ENCODE results near the gene POLDIP3. TPM values are rescaled to one million over a fixed set of nuclear protein-coding genes. Genes with fewer than 3 reads are reported as not detected.

Gene POLDIP3
- total and polyA plus RNA-seq, 2 of the 4 experiments (the other 2 are of a cell fraction), result 33.9 to 43.6 TPM

DNA sequence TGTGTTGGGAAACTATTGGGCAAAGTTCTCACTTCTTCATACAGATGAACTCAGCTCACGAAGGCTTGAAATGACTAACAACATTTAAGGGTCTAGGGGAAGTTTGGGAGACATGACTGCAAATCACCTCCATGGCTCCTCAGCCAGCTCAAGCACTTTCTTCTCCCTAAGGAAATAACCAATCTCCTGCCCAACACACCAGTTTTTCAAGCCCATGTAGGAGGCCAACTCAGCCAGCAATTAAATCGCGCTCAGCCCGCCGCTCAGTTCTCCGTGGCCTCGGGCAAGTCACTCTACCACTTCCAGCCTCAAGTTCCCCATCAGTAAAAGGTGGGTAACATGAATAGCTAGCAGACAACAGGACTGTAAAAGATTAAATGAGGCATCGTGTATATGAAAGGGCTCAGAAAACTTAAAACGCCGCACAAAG lies 796 bp downstream of the POLDIP3 start:
- peak overlapping the region; percentile 80 for H2AFZ ChIP-seq (replicated peaks; ENCODE audit: low read length, poor library complexity)
- 0% methylated on average over 1 of the region's 10 CpGs; no CpG with 5 or more reads in 1 of the 2 experiments for whole genome bisulfite sequencing, 2 experiments (ENCODE audit: extremely low coverage in 2 of 2, insufficient read length in 1 of 2)
- BruUV-seq (replicated peaks), result no TSS peak

More for the DNA sequence above, 796 bp downstream of the POLDIP3 start:
- Histone ChIP-seq H3K36me3 (ENCODE audit: control insufficient read depth, insufficient read depth, low read length) (peaks cover 6% of the 10 kb centered on the region), H2AK5ac (ENCODE audit: low read depth, low read length) (peak overlapping the region; percentile 27), H2BK15ac (ENCODE audit: low read depth, low read length) (peak overlapping the region; percentile 66; the same call in 1 of the 3 replicates), H4K91ac (ENCODE audit: insufficient read depth, low read depth, low read length) (peak overlapping the region; percentile 80), H3K9me1 (ENCODE audit: insufficient read depth, low read length) (peaks cover 24% of the 10 kb centered on the region), H2BK5ac (ENCODE audit: low read depth, low read length, poor library complexity, severe bottlenecking) (peak overlapping the region; percentile 98), H4K8ac (ENCODE audit: low read depth in 2 of 2, low read length in 2 of 2) (peak overlapping the region; percentile 3 to 56; a peak in 3 of 4 replicates), H3K4me3 (ENCODE audit: insufficient read depth, low read depth, low read length) (peak overlapping the region; percentile 75), H3K18ac (ENCODE audit: low read depth, low read length) (peak overlapping the region; percentile 18; the same call in 1 of the 2 replicates), H3K4me2 (ENCODE audit: low read depth, low read length) (peak overlapping the region; percentile 99), H3K4me1 (ENCODE audit: control insufficient read depth, insufficient read depth, low read length) (peaks cover 26% of the 10 kb centered on the region), H3K14ac (replicated peaks; ENCODE audit: low read depth, low read length) (peak overlapping the region; percentile 85), H3K27me3 (ENCODE audit: control insufficient read depth, insufficient read depth, low read length) (no peaks in the 10 kb centered on the region), H3K4ac (ENCODE audit: low read depth, low read length) (peak overlapping the region; percentile 49), H3K27ac (ENCODE audit: insufficient read depth, low read length) (peak overlapping the region; percentile 99), H3K56ac (ENCODE audit: extremely low read depth, insufficient read depth, low read length) (peak overlapping the region; percentile 79), H3K9me3 (ENCODE audit: control insufficient read depth, insufficient read depth, low read length) (no peaks in the 10 kb centered on the region), H2AK9ac (replicated peaks; ENCODE audit: low read depth, low read length, poor library complexity) (peak overlapping the region; percentile 97), H4K20me1 (ENCODE audit: insufficient read depth, low read length) (peaks cover 48% of the 10 kb centered on the region), H3K23ac (ENCODE audit: low read depth, low read length) (peak overlapping the region; percentile 86), H3K9ac (ENCODE audit: low read depth, low read length) (peak overlapping the region; percentile 91), H2BK120ac (ENCODE audit: low read depth, low read length) (peak overlapping the region; percentile 53), H3K79me1 (ENCODE audit: low read depth in 1 of 2, low read length in 2 of 2) (peaks cover 8 to 50% of the 10 kb centered on the region in 2 experiments; a peak in 3 of 4 replicates), H4K5ac (ENCODE audit: low read depth, low read length) (peak overlapping the region; percentile 3), H2BK20ac (ENCODE audit: low read depth, low read length) (no peak overlapping the region)
- TF ChIP-seq BHLHE40 (IDR thresholded peaks at IDR 0.05; ENCODE audit: low read depth, low read length), result no peak
- TF ChIP-seq RAD21 (IDR thresholded peaks at IDR 0.05; ENCODE audit: low read length), result no peak
- TF ChIP-seq POLR2A (IDR thresholded peaks at IDR 0.05; ENCODE audit: low read depth, low read length), result no peak
- no peak; the same call in 1 of the 2 replicates for TF ChIP-seq CHD1 (IDR thresholded peaks at IDR 0.05; ENCODE audit: low read depth, low read length)
- no peak for TF ChIP-seq SMC3 (IDR thresholded peaks at IDR 0.05; ENCODE audit: low read depth, low read length)
- TF ChIP-seq MAFK (IDR thresholded peaks at IDR 0.05; ENCODE audit: low read depth, low read length), result no peak
- TF ChIP-seq RFX5 (IDR thresholded peaks at IDR 0.05; ENCODE audit: low read depth, low read length), result no peak
- TF ChIP-seq, protein P1, sequence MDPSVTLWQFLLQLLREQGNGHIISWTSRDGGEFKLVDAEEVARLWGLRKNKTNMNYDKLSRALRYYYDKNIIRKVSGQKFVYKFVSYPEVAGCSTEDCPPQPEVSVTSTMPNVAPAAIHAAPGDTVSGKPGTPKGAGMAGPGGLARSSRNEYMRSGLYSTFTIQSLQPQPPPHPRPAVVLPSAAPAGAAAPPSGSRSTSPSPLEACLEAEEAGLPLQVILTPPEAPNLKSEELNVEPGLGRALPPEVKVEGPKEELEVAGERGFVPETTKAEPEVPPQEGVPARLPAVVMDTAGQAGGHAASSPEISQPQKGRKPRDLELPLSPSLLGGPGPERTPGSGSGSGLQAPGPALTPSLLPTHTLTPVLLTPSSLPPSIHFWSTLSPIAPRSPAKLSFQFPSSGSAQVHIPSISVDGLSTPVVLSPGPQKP (IDR thresholded peaks at IDR 0.05; ENCODE audit: borderline replicate concordance, low read depth, low read length), result no peak
- TF ChIP-seq CEBPB (IDR thresholded peaks at IDR 0.05; ENCODE audit: low read depth, low read length), result no peak
- no peak for TF ChIP-seq MAZ (IDR thresholded peaks at IDR 0.05; ENCODE audit: borderline replicate concordance, low read depth, low read length)
- no peak for TF ChIP-seq NFE2L2 (IDR thresholded peaks at IDR 0.05; ENCODE audit: low read depth, low read length)
- TF ChIP-seq USF2 (IDR thresholded peaks at IDR 0.05; ENCODE audit: low read depth, low read length), result no peak
- TF ChIP-seq, protein P2, sequence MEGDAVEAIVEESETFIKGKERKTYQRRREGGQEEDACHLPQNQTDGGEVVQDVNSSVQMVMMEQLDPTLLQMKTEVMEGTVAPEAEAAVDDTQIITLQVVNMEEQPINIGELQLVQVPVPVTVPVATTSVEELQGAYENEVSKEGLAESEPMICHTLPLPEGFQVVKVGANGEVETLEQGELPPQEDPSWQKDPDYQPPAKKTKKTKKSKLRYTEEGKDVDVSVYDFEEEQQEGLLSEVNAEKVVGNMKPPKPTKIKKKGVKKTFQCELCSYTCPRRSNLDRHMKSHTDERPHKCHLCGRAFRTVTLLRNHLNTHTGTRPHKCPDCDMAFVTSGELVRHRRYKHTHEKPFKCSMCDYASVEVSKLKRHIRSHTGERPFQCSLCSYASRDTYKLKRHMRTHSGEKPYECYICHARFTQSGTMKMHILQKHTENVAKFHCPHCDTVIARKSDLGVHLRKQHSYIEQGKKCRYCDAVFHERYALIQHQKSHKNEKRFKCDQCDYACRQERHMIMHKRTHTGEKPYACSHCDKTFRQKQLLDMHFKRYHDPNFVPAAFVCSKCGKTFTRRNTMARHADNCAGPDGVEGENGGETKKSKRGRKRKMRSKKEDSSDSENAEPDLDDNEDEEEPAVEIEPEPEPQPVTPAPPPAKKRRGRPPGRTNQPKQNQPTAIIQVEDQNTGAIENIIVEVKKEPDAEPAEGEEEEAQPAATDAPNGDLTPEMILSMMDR (conservative IDR thresholded peaks at IDR 0.05; ENCODE audit: low read depth, low read length), result no peak
- in situ Hi-C loops (cut with MboI; ENCODE audit: low sequenced_read_pairs), result no loop called here
- ChIA-PET POLR2A (ENCODE audit: unreplicated experiment) (interaction anchor here (1.1 kb wide), 1 partner anchor 208 kb away, joined by 4 read pairs; no protein-coding TSS in a partner anchor), CTCF (no interaction called here)
- dilution Hi-C loops (cut with HindIII; ENCODE audit: low sequenced_read_pairs, unreplicated experiment), result no loop called here
- ATAC-seq (ENCODE audit: low read depth), result no peak
- DNase-seq, result no peak
- intact Hi-C loops (cut with micrococcal nuclease), result no loop called here
